Articular chondrocyte of knee joint (primary cell): ENCODE measurements around the gene TATDN3. TPM values are rescaled to one million over a fixed set of nuclear protein-coding genes. Genes with fewer than 3 reads are reported as not detected.

Source experiments
- small RNA-seq: library from RNA; depleted of rRNA; stranded (forward); fragments of <200 nt; gene quantifications from one replicate; pipeline ENCODE3, GENCODE V24; 2012
- total RNA-seq: library from RNA; depleted of rRNA; stranded (reverse); fragments of >200 nt; gene quantifications from 2 replicates; pipeline ENCODE4 v1.2.3, GENCODE V29; 2012

TATDN3 gene
- total RNA-seq = 19.6 and 20.6 TPM in 2 replicates

GRCh38 chr1:212791676-212792395, at the start of gene TATDN3, which contains the start of gene NSL1:
TATDN3 (plus strand) TSS chr1:212791894; CDS start chr1:212791922, 28 bp downstream.
NSL1 (minus strand) TSS chr1:212791777; CDS start chr1:212791763, 14 bp downstream.

GRCh38 chr1:212847549-212847948, 55.9 kb downstream of the TATDN3 start, which contains the start of gene SPATA45:
SPATA45 (minus strand) TSS chr1:212847649; CDS start chr1:212836149, 11,500 bp downstream.

GRCh38 chr1:212857992-212858460, 66.3 kb downstream of the TATDN3 start, which contains the start of gene FLVCR1:
FLVCR1 (plus strand) TSS chr1:212858275; CDS start chr1:212858453, 178 bp downstream.

Small RNA genes within 50 kb of the gene (small RNA-seq; reads per million reads assigned to genes)
- gene AC104333.1 (not detected), gene AC104333.2 (not detected)

Other genes with a start within 250 kb of the TATDN3 start
- 1.6 and 8.1 TPM in 2 replicates for gene ATF3, start 183.1 kb upstream of the TATDN3 start, total RNA-seq
- gene BATF3, start 92.1 kb upstream of the TATDN3 start, total RNA-seq = 0.97 TPM in 1 of 2 replicates, not detected in the other
- 35.3 and 37.4 TPM in 2 replicates for gene NSL1, start 117 bp upstream of the TATDN3 start, total RNA-seq
- gene SPATA45, start 55.8 kb downstream of the TATDN3 start, total RNA-seq = 0.39 TPM in 1 of 2 replicates, not detected in the other
- gene FLVCR1, start 66.4 kb downstream of the TATDN3 start, total RNA-seq = 6.1 and 7.6 TPM in 2 replicates
- 0.13 and 0.43 TPM in 2 replicates for gene VASH2, start 158.6 kb downstream of the TATDN3 start, total RNA-seq
- 57.5 and 65.6 TPM in 2 replicates for gene ANGEL2, start 224.0 kb downstream of the TATDN3 start, total RNA-seq